DOHH2 (cell line): ENCODE data around the gene ACD.

ENCODE experiments used
- H3F3A ChIP-seq: fragments of 200-600 bp; sonication (generic), shearing (Covaris generic); 2 replicates; pipeline ENCODE4 v1.6.0; 2016; ENCODE audit warnings: antibody characterized with exemption, mild to moderate bottlenecking; ENCODE audit not compliant: control insufficient read depth, insufficient read depth
- H3K27ac ChIP-seq: fragments of 200-600 bp; sonication (generic); 2 replicates; pipeline ENCODE4 v1.5.1; 2014; ENCODE audit warnings: low read depth, mild to moderate bottlenecking, low read length, moderate library complexity
- H3K27me3 ChIP-seq: fragments of 200-600 bp; sonication (generic); 2 replicates; pipeline ENCODE4 v1.6.1; 2014; ENCODE audit warnings: mild to moderate bottlenecking, low read length, mixed read lengths; ENCODE audit not compliant: control insufficient read depth
- H3K36me3 ChIP-seq: fragments of 200-600 bp; sonication (generic); 2 replicates; pipeline ENCODE4 v1.6.1; 2014; ENCODE audit warnings: mild to moderate bottlenecking, low read length, moderate library complexity, mixed read lengths; ENCODE audit not compliant: control insufficient read depth
- H3K4me1 ChIP-seq: fragments of 200-600 bp; sonication (generic); 2 replicates; pipeline ENCODE4 v1.6.1; 2014; ENCODE audit warnings: mild to moderate bottlenecking, low read length, mixed read lengths; ENCODE audit not compliant: control insufficient read depth
- H3K4me2 ChIP-seq: fragments of 200-600 bp; sonication (generic); 2 replicates; pipeline ENCODE4 v1.6.0; 2014; ENCODE audit warnings: mild to moderate bottlenecking, low read length, moderate library complexity
- H3K4me3 ChIP-seq: fragments of 200-600 bp; sonication (generic); 2 replicates; pipeline ENCODE4 v1.5.1; 2014; ENCODE audit warnings: mild to moderate bottlenecking, low read length, mixed read lengths
- H3K79me2 ChIP-seq: fragments of 200-600 bp; sonication (generic); 2 replicates; pipeline ENCODE4 v1.6.1; 2014; ENCODE audit warnings: mild to moderate bottlenecking, low read length, mixed read lengths; ENCODE audit not compliant: control insufficient read depth
- H3K9me2 ChIP-seq: fragments of 200-600 bp; sonication (generic); replicated peaks from 2 replicates; pipeline ENCODE4 v1.6.1; 2014; ENCODE audit warnings: mild to moderate bottlenecking, low read length, mixed read lengths; ENCODE audit not compliant: control insufficient read depth
- H3K9me3 ChIP-seq: fragments of 200-600 bp; sonication (generic); 2 replicates; pipeline ENCODE4 v1.6.1; 2014; ENCODE audit warnings: antibody characterized with exemption, low read length, mixed read lengths; ENCODE audit not compliant: control insufficient read depth, insufficient read depth
- H4K20me1 ChIP-seq: fragments of 200-600 bp; sonication (generic); 2 replicates; pipeline ENCODE4 v1.6.0; 2014; ENCODE audit warnings: low read depth, mild to moderate bottlenecking, antibody characterized with exemption, low read length, moderate library complexity; ENCODE audit not compliant: control insufficient read depth, insufficient read depth
- EZH2phosphoT487 ChIP-seq: fragments of 200-600 bp; sonication (generic); IDR thresholded peaks from 2 replicates; pipeline ENCODE4 v1.6.1; 2017; ENCODE audit warnings: borderline replicate concordance, mild to moderate bottlenecking, antibody characterized with exemption, low read length, moderate library complexity, mixed read lengths
- TF ChIP-seq, protein P1 (sequence below): fragments of 200-600 bp; sonication (generic); IDR thresholded peaks from one replicate; pipeline ENCODE4 v1.5.1; 2014; ENCODE audit warnings: antibody characterized with exemption, mild to moderate bottlenecking, low read depth, low read length; ENCODE audit not compliant: poor library complexity, severe bottlenecking

Gene ACD

DNA sequence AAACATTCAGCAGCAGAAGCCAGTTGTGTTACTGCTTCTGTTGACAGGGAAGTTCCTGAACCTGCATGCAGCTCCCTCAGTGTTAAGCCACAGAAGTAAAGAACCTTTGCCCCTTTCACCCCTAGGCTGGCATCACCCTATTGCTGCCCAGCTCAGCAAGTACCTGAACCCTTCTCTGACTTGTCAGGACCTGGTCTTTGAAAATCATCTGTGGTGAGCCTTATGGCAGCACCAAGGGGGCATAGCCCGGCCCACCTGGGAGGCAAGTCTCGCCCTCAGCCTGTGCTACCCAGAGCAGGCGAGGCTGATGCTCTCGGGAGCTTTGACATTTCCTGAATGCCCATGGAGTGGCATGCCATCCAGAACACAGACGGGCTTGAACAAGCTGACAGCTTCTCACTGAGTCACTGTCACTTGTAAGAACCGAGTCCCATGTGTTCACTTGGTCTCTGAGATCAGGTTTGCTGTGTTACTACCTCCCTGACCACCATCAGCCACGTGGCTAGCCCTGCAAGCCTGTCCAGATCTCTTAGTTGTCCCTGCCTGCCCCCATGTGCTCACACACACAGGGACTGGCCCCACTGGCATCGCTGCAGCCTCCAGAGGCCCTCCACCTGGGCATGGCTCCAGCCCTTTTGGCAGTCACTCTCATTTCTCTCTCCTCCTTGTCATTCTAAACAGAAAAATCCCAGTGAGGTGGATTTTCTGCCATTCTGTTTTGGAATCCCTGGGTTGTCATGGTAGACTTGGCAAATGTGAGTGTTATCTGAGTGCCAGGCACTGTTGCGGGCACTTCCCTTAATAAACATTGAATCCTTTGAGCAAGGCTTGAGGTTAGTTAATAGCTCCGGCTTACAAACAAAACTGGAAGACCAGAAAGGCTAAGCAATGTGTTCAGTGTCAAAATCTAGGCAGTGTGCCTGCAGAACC is 18.0 kb downstream of the ACD start:
- Histone ChIP-seq H3K27me3 (no peaks in the 10 kb centered on the region), H3K4me1 (peaks cover 25% of the 10 kb centered on the region), H3K79me2 (peaks cover 21% of the 10 kb centered on the region), H3K9me2 (no peaks in the 10 kb centered on the region), H3K4me2 (no peak overlapping the region), H4K20me1 (no peaks in the 10 kb centered on the region), H3K4me3 (no peak overlapping the region), H3F3A (peaks cover 10% of the 10 kb centered on the region), H3K36me3 (peaks cover 40% of the 10 kb centered on the region), H3K9me3 (no peaks in the 10 kb centered on the region), H3K27ac (no peak overlapping the region)
- no peak for TF ChIP-seq EZH2phosphoT487
- TF ChIP-seq, protein P1, sequence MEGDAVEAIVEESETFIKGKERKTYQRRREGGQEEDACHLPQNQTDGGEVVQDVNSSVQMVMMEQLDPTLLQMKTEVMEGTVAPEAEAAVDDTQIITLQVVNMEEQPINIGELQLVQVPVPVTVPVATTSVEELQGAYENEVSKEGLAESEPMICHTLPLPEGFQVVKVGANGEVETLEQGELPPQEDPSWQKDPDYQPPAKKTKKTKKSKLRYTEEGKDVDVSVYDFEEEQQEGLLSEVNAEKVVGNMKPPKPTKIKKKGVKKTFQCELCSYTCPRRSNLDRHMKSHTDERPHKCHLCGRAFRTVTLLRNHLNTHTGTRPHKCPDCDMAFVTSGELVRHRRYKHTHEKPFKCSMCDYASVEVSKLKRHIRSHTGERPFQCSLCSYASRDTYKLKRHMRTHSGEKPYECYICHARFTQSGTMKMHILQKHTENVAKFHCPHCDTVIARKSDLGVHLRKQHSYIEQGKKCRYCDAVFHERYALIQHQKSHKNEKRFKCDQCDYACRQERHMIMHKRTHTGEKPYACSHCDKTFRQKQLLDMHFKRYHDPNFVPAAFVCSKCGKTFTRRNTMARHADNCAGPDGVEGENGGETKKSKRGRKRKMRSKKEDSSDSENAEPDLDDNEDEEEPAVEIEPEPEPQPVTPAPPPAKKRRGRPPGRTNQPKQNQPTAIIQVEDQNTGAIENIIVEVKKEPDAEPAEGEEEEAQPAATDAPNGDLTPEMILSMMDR, result no peak

DNA sequence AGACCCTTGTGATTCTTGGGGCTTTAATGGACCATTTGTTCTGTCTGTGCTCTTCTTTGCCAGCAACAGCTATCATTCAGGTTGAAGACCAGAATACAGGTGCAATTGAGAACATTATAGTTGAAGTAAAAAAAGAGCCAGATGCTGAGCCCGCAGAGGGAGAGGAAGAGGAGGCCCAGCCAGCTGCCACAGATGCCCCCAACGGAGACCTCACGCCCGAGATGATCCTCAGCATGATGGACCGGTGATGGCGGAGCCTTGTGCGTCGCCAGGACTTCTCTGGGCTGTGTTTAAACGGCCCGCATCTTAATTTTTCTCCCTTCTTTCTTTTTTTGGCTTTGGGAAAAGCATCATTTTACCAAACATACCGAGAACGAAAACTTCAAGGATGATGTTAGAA is 22.4 kb downstream of the ACD start:
- Histone ChIP-seq H4K20me1 (no peaks in the 10 kb centered on the region), H3K9me2 (no peaks in the 10 kb centered on the region), H3K9me3 (no peaks in the 10 kb centered on the region), H3K4me1 (no peaks in the 10 kb centered on the region), H3K4me2 (no peak overlapping the region), H3K4me3 (no peak overlapping the region), H3K36me3 (peaks cover 56% of the 10 kb centered on the region), H3F3A (peaks cover 7% of the 10 kb centered on the region; the same call in 1 of the 2 replicates), H3K27me3 (no peaks in the 10 kb centered on the region), H3K27ac (no peak overlapping the region), H3K79me2 (peaks cover 6% of the 10 kb centered on the region)
- TF ChIP-seq EZH2phosphoT487, result no peak

DNA sequence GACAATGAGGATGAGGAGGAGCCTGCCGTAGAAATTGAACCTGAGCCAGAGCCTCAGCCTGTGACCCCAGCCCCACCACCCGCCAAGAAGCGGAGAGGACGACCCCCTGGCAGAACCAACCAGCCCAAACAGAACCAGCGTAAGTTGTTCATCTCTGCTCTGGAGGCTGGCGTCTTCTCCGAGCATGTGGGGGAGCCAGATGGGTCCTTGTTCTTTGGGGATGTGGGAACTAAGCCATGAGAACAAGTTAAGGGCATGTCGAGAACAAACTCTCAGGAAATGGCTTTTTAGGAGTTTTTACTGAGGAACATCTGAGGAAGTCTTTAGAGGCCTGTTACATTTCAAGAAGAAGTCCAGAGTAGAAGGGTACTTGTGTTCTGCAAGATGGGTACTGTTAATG is 23.3 kb downstream of the ACD start:
- Histone ChIP-seq H3K4me1 (no peaks in the 10 kb centered on the region), H3K36me3 (peaks cover 65% of the 10 kb centered on the region), H3K9me2 (no peaks in the 10 kb centered on the region), H4K20me1 (no peaks in the 10 kb centered on the region), H3K79me2 (peaks cover 8% of the 10 kb centered on the region), H3K4me2 (no peak overlapping the region), H3K27ac (no peak overlapping the region), H3K9me3 (no peaks in the 10 kb centered on the region), H3K27me3 (no peaks in the 10 kb centered on the region), H3K4me3 (no peak overlapping the region), H3F3A (peaks cover 7% of the 10 kb centered on the region; the same call in 1 of the 2 replicates)
- TF ChIP-seq, protein P1, result no peak
- no peak for TF ChIP-seq EZH2phosphoT487

DNA sequence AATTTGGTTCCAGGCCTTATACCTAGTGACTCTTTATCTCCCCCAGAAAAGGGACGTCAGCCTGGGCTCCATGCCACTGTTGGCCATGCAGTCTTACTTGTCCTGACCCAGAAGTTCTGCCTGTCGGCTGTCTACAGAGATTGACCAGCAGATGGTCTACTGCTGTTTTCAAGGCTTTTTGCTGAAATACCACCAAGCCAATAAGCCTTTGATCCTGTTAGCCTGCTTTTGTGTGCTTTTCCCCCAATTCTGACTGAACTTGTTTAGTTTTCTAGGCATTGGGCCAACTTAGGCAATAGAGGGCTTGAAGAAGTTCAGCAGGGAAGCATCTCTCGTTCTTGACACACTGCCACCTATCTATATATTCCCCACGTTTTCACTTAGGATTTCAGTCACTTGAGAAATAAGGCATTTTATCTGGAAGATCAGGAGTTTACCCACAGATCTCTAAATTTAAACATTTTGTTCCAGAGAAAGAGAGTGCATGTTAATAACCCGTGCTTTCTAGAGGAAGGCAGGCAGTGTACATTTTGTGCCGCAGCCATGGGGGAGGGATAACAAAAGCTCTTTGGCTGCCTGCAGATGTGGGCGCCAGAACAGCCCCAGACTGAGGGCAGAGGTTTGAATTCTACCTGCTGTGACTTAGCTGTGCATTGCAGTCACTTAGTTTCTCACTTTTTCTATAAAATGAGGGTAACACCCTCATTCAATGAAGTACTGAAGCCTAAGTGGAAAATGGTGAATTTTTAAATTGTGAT is 27.5 kb downstream of the ACD start:
- TF ChIP-seq, protein P1, result no peak
- TF ChIP-seq EZH2phosphoT487, result no peak
- Histone ChIP-seq H3K27me3 (no peaks in the 10 kb centered on the region), H3K4me1 (no peaks in the 10 kb centered on the region), H3K79me2 (peaks cover 15% of the 10 kb centered on the region), H3K27ac (no peak overlapping the region), H4K20me1 (no peaks in the 10 kb centered on the region), H3K4me3 (no peak overlapping the region), H3K9me3 (no peaks in the 10 kb centered on the region), H3K9me2 (no peaks in the 10 kb centered on the region), H3K4me2 (no peak overlapping the region), H3F3A (no peaks in the 10 kb centered on the region), H3K36me3 (peaks cover 81% of the 10 kb centered on the region)
